Liver (tissue), 3 donors: Measurements from ENCODE around the gene CCDC186.

ENCODE experiments used
- CTCF ChIP-seq: fragments of 150-350 bp; IDR thresholded peaks from 2 replicates; pipeline ENCODE4 v1.5.1; 2017; ENCODE audit warnings: improper control_type of control experiment, low read depth, low read length; ENCODE audit not compliant: missing input control
- EGR1 ChIP-seq, 2 donors: IDR thresholded peaks; 2 replicates each; pipeline ENCODE4 v1.6.1; 2016 to 2018; ENCODE audit warnings: antibody characterized with exemption in 2 of 2, low read depth in 2 of 2
- donor health status: healthy.
- donor health status: healthy.

- TF ChIP-seq EGR1 (IDR thresholded peaks at IDR 0.05; ENCODE audit: low read depth in 2 of 2) (no peak), CTCF (no peak)
Observed at GRCh38 chr10:114166494-114166893, 7.5 kb downstream of the CCDC186 start.
